ENCODE results near the gene CPLX3. TPM values are rescaled to one million over a fixed set of nuclear protein-coding genes. Genes with fewer than 3 reads are reported as not detected.

CPLX3 gene
- total RNA-seq, 1 experiment from 2014 or later: not detected

DNA sequence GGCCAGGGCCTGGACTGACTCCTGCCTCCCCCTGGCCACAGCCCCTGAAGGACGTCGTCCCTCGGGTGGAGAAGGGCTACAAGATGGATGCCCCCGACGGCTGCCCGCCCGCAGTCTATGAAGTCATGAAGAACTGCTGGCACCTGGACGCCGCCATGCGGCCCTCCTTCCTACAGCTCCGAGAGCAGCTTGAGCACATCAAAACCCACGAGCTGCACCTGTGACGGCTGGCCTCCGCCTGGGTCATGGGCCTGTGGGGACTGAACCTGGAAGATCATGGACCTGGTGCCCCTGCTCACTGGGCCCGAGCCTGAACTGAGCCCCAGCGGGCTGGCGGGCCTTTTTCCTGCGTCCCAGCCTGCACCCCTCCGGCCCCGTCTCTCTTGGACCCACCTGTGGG is 24.1 kb upstream of the CPLX3 start:
- no peak for DNase-seq (ENCODE audit: low spot score)

DNA sequence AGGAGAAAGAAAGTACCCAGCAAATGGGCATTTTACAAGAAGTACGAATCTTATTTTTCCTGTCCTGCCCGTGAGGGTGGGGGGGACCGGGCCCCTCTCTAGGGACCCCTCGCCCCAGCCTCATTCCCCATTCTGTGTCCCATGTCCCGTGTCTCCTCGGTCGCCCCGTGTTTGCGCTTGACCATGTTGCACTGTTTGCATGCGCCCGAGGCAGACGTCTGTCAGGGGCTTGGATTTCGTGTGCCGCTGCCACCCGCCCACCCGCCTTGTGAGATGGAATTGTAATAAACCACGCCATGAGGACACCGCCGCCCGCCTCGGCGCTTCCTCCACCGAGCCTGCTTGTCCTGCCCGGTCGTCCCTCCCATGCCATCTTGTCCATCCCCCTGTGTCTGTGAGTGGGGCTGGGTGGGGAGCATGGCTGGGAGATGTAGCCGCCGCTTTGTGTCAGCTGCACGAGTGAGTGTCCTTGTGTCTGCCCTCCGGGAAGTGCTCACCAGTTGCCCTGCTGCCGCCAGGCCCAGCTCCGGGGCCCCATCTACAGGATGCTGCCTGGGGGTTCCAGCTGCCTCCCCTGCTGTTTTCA is 23.5 kb upstream of the CPLX3 start:
- DNase-seq (ENCODE audit: low spot score): no peak

DNA sequence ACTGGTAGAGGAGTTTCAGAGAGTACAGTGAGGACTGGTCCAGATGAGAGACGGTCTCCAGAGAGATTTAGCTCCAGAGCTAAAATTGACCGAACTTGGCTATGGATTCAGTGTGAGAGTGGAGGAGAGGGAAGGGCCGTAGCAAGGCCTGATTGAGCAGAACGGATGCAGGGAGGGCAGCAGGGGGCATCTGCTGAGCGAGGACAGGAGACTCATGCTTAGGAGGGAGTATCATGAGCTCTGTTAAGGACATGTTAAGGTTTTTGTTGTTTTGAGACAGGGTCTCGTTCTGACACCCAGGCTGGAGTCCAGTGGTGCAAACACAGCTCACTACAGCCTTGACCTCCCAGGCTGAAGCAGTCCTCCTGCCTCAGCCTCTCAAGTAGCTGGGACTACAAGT is 21.5 kb upstream of the CPLX3 start:
- no peak for DNase-seq (ENCODE audit: low spot score)

DNA sequence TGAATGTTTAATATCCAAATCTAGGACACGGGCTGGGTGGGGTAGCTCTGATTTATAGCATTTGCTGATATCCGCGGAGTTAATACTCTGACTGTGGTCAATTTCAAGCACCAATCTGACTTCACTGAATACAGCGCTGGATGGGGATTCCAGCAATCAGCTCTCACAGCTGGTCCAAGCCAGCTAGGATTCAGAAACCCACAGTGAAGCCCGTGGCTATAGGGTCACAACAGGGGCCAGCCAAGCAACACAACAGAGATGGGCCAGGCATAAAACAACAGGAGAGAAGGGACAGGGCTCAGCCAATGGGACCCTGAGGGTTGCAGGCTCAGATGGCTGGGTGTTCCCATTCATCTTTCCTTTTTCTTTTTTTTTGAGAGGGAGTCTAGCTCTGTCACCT is 19.1 kb upstream of the CPLX3 start:
- no peak for DNase-seq (ENCODE audit: low spot score)

DNA sequence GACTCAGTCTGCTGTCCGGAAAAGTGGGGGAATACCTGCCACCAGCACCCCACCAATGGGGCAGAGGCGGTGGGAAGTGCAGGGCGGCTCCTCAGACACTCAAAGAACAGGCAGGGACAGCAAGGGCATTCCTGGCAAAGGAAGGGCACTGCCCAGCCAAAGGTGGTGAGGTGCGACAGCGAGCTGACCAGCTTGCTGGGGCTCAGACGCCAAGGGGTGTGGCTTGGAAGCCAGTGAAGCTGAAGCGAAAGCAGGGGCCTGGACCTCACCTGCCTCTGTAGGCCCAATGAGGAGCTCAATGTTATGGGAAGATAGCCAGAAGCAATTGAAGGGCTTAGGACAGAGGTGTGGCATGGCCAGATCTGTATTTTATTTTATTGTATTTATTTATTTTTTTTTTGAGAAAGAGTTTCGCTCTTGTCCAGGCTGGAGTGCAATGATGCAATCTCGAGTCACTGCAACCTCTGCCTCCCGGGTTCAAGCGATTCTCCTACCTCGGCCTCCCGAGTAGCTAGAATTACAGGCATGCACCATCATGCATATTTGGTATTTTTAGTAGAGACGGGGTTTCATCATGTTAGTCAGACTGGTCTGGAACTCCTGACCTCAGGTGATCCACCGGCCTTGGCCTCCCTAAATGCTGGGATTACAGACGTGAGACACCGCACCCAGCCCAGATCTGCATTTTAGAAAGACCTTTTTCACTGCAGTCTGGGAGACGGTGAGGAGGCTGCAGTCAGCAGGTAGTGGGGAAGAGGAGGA is 18.2 kb upstream of the CPLX3 start:
- DNase-seq (ENCODE audit: low spot score): no peak

DNA sequence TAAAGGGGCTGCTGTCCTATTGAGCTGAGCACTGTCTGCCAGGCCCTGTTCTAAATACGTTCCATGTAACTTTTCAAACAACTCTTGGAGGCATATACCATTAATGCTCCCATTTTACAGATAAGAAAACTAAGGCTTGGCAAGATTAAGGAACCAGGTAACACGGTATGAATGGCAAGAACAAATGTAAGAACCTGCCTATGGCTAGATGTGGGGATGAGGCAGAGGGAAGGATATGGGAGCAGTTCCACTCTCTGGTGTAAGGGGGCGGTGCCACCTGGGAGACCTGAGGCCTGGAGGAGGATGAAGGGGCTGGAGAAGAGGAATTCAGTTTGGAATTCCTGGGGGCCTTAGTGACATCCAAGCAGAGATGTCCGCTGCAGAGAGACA is 17.6 kb upstream of the CPLX3 start:
- no peak for DNase-seq (ENCODE audit: low spot score)

DNA sequence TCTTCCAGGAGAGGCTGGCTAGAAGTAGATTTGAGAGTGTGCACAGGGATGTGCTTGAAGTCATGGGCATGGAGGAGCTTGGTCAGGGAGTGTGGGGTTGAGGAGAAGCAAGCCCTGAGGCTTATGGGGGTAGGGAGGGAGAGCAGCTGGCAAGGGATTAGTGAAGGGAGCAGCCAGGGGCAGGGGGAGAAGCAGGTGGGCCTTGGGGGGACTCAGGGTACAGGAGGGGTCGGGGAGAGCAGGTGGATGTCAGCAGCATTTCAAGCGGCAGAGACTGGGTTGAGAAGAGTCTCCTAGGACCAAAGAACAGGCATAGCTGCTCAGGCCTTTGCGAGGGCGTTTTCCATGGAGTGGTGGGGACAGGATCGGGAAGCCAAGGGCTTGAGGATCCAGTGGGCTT is 17.2 kb upstream of the CPLX3 start:
- no peak for DNase-seq (ENCODE audit: low spot score)

DNA sequence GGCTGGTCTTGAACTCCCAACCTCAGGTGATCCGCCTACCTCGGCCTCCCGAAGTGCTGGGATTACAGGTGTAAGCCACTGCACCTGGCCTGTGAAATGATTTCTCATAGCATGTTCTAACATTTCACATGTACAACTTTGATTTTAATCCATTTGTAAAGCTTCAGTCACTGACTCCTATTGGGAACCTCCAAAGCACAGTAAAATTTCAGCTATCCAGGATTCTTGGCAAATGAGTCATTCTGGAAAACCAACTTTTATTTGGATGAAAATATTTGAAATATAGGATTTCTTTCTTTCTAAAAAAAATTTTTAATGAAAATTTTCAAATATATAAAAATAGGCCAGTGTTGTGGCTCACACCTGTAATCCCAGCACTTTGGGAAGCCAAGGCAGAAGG is 16.5 kb upstream of the CPLX3 start:
- no peak for DNase-seq (ENCODE audit: low spot score)

DNA sequence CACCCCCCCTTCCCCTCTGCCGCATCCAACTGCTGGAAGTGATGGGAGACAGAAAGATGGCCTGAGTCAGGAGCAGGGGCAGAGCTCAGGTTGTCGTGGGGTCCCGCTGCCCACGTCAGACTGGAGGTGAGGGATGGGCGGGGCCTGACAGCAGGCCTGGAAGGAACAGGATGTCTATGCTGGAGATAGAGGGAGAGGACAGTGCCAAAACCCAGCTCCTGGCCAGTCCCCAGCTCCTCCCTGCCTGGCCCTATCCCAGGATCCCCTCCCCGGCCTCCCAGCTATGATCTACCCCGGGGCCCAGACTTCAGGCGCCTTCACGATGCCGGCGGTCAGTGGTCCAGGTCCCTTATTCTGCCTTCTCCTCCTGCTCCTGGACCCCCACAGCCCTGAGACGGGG is 13.9 kb upstream of the CPLX3 start, which contains the start of gene LMAN1L:
LMAN1L (plus strand) TSS at position 303 of the 400 bp plus-strand sequence; CDS start at position 323, 20 bp downstream.
- DNase-seq (ENCODE audit: low spot score): no peak

DNA sequence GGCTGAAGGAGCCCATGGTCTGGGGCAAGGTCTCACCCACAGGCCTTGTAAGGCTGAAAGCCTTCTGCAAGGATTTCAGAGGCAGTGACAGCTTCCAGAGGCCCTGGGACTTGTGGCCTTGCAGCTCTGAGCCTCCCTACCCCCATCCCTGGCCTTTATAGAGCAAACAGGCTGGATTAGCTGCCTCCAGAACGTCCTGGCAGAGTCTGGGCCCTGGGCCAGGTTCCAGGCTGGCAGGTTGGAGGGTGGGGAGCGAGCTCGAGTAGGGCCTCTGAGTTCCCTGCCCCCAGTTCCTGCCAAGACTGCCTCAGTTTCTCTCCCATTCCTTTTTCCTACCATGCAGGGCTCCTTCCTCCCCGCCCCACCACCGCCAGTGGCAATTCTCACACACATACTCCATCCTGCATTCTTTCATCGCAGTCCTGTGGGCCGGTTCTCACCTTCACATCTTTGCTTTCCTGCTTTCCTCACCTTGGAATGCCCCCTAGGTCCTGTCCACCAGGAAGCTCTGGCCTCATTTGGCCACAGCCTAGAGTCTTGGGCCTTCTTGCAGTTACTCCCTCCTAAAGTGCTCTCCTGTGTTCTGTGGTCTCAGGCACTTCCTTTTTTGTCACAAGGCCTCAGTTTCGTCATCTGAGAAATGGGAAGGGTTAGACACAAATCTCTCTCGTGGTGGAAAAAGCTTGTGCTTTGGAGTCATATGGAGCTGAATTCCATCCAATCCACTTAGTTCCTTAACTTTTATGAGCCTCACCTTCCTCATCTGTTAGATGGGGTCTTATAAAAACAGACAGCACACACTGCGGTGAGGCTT is 11.1 kb upstream of the CPLX3 start:
- no peak for DNase-seq (ENCODE audit: low spot score)

DNA sequence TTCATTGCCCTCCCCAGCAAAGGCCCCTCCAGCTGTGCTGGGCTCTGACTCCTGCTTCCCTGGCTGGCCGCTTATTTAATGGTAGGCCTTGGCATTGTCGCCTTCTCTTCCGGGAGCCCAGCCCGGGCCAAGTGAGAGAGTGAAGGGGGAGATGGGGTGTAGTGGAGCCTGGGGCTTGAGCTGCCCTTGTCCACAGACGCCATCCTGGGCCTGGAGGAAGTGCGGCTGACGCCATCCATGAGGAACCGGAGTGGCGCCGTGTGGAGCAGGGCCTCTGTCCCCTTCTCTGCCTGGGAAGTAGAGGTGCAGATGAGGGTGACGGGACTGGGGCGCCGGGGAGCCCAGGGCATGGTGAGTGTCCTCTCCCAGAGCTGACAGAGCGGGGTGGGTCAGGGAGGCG is 10.5 kb upstream of the CPLX3 start:
- no peak for DNase-seq (ENCODE audit: low spot score)

DNA sequence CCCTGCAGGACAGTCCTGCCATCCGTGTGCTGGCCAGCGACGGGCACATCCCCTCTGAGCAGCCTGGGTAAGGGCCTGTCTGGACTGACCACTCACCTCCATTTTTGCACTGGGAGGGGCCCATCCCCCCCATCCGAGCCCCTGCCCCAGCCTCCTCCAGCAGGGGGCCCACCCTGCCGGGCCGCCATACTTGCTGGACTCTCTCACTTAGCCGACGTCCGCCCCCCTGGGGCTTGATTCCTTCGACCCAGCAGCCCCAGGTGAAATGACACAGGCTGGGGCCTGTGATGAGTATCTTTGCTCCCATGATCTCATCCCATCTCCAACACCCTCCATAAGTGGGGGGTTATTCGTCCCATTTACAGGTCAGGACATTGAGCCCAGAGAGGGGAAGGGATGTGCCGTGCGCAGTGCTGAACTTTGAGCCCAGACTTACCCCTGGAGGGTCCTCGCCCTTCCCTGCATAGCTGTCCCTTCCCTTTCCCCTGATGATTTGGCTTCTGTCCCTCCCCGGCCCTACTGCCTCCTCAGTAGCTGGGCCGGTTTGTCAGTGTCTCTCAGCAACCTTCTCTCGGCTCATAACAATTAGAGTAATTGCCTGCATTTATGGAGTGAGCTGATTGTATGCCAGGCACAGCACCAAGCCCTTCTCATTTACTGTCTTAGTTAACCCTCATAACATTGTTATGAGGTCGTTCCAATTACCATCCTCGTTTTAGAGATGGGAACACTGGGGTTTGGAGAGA is 9.6 kb upstream of the CPLX3 start:
- DNase-seq (ENCODE audit: low spot score): no peak

DNA sequence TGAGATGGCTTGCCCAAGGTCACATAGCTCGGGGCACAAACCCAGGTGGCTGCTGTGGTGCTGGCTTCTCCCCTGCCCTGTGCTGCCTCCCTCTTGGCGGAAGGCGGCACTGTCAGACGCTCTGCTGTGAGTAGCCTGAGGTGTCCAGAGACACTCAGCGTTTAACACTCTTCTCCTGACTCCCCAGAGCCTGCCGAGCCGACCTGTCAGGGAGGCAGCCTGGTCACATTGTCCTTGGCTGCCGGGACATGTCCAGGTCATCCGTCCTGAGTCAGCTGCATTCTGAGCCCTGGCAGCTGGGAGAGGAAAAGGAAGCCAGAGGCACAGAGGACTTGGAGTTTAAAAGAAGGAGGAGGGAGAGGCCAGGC is 9.1 kb upstream of the CPLX3 start:
- no peak for DNase-seq (ENCODE audit: low spot score)

DNA sequence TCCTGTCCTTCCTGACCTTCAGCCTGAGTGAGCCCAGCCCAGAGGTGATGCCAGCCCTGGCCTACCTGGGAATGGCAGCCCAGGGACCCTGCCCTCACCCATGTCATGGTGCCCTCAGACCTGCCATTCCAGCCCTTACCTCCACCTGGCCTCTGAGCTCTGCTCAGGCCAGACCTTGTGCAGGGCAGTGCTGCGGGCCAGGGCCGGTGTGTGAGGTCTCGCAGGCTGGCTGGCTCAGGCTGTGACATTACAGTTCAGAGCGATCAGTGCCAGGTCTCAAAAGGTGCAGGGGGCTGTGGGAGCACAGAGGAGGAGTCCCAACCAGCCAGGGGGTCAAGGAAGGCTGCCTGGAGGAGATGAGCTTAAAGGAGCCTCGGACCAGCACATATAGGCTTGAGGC is 6.4 kb upstream of the CPLX3 start:
- no peak for DNase-seq (ENCODE audit: low spot score)

DNA sequence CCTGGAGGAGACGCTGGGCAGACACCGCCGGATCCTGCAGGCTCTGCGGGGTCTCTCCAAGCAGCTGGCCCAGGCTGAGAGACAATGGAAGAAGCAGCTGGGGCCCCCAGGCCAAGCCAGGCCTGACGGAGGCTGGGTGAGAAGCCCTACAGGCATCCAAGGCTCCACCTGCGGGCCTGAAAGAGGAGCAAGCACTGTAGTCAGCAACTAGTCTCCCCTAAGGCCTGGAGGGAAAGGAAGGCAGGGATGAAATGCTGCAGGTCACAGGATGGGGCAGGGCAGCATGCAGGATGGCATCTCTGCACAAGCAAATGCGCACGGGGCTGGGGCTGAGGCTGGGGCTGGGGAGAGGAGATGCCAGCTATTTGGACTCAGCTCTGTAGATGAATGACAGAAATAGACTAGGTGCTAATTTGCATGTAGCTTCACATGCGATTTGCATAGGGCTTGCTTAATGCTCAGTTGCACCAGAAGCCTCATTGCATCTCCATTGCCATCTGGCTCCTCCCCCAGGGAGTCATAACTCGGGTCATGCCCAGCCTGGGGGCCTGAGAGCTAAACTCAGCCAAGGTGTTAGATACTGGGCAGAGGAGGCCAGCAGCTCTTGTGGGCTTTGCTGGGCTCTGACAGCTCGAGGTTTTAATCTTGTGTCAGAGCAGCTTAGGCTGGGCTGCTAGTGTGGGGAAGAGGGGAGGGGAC is 5.2 kb upstream of the CPLX3 start:
- no peak for DNase-seq (ENCODE audit: low spot score)

DNA sequence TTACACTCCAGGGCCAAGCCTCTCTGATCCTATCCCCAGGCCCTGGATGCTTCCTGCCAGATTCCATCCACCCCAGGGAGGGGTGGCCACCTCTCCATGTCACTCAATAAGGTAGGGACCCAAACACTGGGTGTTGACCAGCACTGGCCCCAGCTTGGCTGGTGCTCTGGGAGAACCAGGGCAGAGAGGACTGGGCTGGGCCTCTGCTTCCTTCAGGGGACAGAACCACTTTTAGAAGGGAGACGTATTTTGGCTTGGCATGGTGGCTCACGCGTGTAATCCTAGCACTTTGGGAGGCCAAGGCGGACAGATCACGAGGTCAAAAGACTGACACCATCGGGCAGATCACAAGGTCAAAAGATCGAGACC is 4.7 kb upstream of the CPLX3 start:
- no peak for DNase-seq (ENCODE audit: low spot score)

DNA sequence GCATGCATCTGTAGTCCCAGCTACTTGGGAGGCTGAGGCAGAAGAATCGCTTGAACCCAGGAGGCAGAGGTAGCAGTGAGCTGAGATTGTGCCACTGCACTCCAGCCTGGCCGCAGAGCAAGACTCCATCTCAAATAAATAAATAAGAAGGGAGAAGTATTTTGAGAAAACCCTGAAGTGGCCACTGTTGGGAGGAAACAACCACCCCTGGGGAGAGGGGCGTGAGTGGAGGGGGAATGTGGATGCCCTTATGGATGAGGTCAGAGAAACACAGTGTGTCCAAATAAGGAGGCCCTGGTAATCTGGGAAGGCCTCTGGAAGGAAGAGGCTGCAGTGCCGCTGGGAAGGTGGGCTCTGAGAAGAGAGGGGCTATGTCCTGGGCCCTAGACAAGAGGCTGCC is 4.2 kb upstream of the CPLX3 start:
- DNase-seq (ENCODE audit: low spot score): no peak

DNA sequence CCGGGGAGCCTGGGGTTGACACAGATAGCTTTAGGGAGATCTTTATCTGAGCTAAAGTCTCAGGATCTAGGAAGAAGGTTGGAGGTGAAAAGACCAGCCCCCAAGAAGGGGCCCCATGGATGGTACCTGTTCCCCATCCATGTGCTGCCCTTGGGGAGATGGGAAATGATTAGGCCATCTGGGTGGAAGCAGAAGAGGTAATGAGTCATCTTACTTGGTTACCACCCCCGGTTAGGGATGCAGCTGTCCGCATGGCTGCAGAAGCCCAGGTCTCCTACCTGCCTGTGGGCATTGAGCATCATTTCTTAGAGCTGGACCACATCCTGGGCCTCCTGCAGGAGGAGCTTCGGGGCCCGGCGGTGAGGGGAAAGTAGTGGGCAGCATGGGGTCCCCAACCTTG is 3.1 kb upstream of the CPLX3 start:
- DNase-seq (ENCODE audit: low spot score): no peak

DNA sequence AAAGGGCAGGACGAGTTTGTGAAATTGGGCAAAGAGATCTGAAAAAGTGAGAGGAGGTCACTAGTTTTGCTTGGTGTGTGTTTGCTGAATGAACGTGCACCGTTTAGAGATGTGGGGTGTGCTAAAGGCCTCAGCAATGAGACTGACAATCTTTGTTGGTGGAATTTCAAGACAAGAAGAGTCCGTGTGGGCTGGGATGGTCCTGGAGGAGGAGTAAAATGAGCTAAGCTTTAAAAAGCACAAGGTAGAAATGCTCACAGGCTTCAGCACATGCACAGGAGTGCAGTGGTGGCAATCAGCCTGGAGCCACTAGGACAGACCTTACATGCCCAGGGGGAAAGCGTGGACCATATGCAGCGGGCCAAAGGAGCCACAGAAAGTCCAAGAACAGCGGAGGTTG is 1.5 kb upstream of the CPLX3 start:
- no peak for DNase-seq (ENCODE audit: low spot score)

DNA sequence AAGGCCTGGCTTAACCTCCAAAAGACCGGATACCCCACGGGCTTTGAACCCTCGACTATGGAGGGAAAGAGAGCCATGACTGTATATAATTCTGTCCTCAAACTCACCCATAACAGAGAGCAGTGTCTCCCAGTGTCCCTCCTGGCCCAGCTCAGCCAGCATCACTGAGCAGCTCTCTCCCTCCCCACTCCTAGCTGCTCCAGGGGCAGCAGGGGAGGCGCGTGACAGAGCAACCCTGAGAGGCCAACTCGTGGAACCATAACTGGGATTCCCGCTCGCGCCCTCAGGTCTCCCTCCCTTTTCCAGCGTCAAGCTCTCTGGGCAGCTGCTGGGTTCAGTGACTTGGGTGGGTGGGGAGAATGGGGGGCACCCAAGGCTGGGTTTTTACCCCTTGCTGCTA is 561 bp upstream of the CPLX3 start:
- no peak for DNase-seq (ENCODE audit: low spot score)

DNA sequence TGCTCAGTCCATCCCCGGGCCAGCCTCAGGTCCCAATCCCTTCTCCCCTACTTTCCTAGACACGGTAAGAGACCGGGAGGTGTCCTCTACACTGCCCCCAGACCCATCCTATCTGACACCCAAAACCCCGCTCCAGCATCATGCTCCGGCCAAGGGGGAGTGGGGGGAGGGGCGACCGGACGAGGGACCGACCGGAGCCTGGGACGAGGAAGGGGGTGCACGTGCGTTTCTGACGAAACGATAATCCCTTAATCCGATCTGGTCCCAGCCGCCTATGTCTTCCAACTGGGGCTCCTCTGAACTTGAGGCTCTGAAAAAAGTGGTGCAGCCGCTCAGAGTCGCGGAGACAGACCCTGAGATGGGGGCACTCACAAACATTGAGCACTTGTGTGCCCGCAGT is 494 bp downstream of the CPLX3 start:
- no peak for DNase-seq (ENCODE audit: low spot score)

DNA sequence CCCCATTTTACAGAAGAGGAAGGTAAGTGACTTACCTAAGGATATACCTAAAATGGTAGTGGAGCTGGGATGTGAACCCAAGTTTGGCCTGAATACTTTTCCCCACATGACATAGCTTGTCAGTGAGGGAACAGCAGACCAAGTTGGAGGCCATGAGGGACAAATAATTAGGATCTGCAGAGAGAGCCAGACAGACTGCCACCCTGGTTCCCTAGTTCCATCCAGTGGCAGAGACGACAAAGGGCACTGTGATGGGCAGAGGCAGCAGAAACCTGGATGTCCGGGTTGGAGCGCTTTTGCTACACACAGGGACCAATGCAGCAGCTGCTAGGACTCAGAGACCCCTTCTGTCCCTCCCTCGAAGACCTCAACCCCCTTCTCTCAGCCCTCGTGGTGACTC is 1.2 kb downstream of the CPLX3 start:
- DNase-seq (ENCODE audit: low spot score): no peak
